Fibroblast of lung (primary cell): ENCODE results near the gene RFC5.

ENCODE experiments used
- EZH2 ChIP-seq: IDR thresholded peaks from 2 replicates; pipeline ENCODE4 v1.5.1; 2012; ENCODE audit warnings: low read length, control low read depth, mild to moderate bottlenecking; ENCODE audit errors: missing control alignments
- TF ChIP-seq, protein P1 (sequence below), 2 donors: IDR thresholded peaks in 1 of 2; conservative IDR thresholded peaks in 1 of 2; 1 replicate in 1 of 2; 2 replicates in 1 of 2; pipeline ENCODE4 v1.5.1; 2011 to 2012; ENCODE audit warnings: low read length in 2 of 2, control low read depth in 1 of 2, inconsistent platforms in 1 of 2, low read depth in 1 of 2, mild to moderate bottlenecking in 1 of 2

DNA sequence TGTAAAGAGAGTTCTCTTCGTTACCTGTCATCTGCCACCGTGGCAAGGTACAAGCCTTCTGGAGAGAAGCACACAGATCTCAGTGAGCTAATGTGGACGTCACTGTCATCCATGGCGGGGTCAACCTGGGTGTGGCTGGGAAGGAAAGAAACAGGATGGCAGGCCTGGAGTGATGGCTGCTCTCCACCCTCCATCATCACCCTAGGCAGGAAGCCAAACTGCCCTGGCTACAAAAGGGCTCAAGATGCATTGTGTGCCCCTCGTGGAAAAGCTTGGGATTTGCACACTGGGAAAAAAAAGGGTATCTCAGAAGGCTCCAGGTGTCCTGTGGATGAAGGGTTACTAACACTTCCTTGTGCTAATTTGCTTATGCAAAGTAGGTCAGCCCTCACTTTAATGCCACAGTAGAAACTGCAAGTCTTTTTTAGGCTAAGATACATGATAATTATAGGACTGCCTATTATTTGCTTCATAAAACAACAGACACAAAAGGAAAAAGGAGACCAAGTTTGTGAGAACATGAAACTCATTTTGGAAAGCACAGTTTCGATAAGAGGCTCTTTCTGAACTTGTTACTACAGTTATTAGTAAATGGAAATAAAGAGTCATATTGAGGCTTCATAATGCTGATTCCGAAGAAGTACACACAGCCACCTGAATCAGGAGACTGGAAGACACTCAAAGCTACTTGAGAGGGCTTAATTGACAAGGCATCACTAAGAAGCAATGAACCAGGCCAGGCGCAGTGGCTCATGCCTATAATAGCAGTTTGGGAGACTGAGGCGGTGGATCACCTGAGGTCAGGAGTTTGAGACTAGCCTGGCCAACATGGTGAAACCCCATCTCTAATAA lies 18.9 kb downstream of the RFC5 start:
- TF ChIP-seq, protein P1, sequence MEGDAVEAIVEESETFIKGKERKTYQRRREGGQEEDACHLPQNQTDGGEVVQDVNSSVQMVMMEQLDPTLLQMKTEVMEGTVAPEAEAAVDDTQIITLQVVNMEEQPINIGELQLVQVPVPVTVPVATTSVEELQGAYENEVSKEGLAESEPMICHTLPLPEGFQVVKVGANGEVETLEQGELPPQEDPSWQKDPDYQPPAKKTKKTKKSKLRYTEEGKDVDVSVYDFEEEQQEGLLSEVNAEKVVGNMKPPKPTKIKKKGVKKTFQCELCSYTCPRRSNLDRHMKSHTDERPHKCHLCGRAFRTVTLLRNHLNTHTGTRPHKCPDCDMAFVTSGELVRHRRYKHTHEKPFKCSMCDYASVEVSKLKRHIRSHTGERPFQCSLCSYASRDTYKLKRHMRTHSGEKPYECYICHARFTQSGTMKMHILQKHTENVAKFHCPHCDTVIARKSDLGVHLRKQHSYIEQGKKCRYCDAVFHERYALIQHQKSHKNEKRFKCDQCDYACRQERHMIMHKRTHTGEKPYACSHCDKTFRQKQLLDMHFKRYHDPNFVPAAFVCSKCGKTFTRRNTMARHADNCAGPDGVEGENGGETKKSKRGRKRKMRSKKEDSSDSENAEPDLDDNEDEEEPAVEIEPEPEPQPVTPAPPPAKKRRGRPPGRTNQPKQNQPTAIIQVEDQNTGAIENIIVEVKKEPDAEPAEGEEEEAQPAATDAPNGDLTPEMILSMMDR (conservative IDR thresholded peaks at IDR 0.05 in 1 of 2, IDR thresholded peaks at IDR 0.05 in 1 of 2; ENCODE audit: low read depth in 1 of 2, low read length in 2 of 2): peak in 1 of 2 donors; percentile 38
- TF ChIP-seq EZH2: no peak
